ENCODE data around the gene APOL1. TPM values are rescaled to one million over a fixed set of nuclear protein-coding genes. Genes with fewer than 3 reads are reported as not detected.
"Not testable (repeated sequence)": the region's sequence is repeated elsewhere in the genome, so short reads cannot be mapped to it uniquely, and the experiment has no call there.

Gene APOL1
- total RNA-seq, 1 donor from 2014 or later: 2.3 TPM

DNA sequence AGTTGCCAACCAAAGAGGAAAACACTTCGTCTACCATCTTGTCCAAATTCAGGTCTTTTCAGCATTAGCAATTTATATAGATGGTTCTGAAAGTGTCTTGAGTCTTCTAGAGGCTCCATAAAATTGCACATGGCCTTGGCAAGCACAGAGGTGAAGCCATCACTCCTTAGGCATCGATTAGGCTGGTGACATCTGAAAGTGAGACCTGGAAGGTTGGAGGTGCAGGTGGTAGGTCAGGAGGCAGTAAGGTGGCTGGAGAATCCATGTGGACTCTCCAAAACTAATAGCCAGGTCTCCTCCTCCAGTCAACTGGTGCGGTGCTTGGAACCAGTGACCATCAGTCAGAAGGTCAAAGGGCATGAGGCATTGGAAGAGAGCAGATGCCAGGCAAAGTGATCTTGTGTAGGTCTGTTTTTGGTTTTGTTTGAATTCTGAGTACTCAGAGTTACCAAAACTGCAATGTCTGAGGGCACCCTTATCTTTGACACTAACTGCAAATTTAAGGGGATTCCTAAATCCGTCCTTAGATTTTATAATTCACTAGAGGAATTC, 7.1 kb upstream of the APOL1 start:
- no peak for DNase-seq (ENCODE audit: low read depth)
- TF ChIP-seq CTCF (IDR thresholded peaks at IDR 0.05; ENCODE audit: insufficient read depth, low read length, poor library complexity, severe bottlenecking): no peak
- no peaks in the 10 kb centered on the region for H3K36me3 ChIP-seq (ENCODE audit: control insufficient read depth, insufficient read depth, low read length)
- H3K4me3 ChIP-seq (ENCODE audit: low read depth, low read length): no peak overlapping the region
- H3K27me3 ChIP-seq (ENCODE audit: control insufficient read depth, insufficient read depth, low read length): no peaks in the 10 kb centered on the region

- H3K4me3 ChIP-seq (ENCODE audit: low read depth, low read length): no peak overlapping the region
- no peak for TF ChIP-seq CTCF (IDR thresholded peaks at IDR 0.05; ENCODE audit: insufficient read depth, low read length, poor library complexity, severe bottlenecking)
- H3K27me3 ChIP-seq (ENCODE audit: control insufficient read depth, insufficient read depth, low read length): no peaks in the 10 kb centered on the region
- no peak for DNase-seq (ENCODE audit: low read depth)
- H3K36me3 ChIP-seq (ENCODE audit: control insufficient read depth, insufficient read depth, low read length): no peaks in the 10 kb centered on the region
These were observed 6.2 kb upstream of the APOL1 start for GRCh38 chr22:36246718-36247117.

DNA sequence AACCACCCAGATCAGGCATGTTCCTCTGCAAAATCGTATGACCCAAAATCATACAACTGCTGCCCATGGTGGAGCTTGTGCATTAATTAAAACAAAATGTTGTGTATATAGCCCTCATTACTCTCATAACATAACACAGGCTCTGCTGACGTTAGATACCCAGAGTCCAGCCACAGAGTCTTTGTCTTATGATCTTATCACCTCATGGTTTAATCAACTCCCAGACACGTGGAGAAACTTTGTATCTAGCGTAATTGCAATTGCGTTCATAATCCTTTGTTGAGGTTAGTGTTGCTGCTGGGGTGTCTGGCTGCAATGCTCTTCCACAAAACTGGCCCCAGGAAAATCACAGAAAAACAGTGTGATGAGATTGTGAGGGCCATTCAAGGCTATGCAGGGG, 5.0 kb upstream of the APOL1 start:
- DNase-seq (ENCODE audit: low read depth): no peak
- no peaks in the 10 kb centered on the region for H3K36me3 ChIP-seq (ENCODE audit: control insufficient read depth, insufficient read depth, low read length)
- TF ChIP-seq CTCF (IDR thresholded peaks at IDR 0.05; ENCODE audit: insufficient read depth, low read length, poor library complexity, severe bottlenecking): no peak
- no peak overlapping the region for H3K4me3 ChIP-seq (ENCODE audit: low read depth, low read length)
- H3K27me3 ChIP-seq (ENCODE audit: control insufficient read depth, insufficient read depth, low read length): no peaks in the 10 kb centered on the region

GRCh38 chr22:36249160-36249559, 3.8 kb upstream of the APOL1 start:
- no peak for TF ChIP-seq CTCF (IDR thresholded peaks at IDR 0.05; ENCODE audit: insufficient read depth, low read length, poor library complexity, severe bottlenecking)
- no peak for DNase-seq (ENCODE audit: low read depth)

GRCh38 chr22:36250292-36250960, 2.5 kb upstream of the APOL1 start:
- H3K36me3 ChIP-seq (ENCODE audit: control insufficient read depth, insufficient read depth, low read length); H3K4me3 ChIP-seq (ENCODE audit: low read depth, low read length); DNase-seq (ENCODE audit: low read depth); H3K27me3 ChIP-seq (ENCODE audit: control insufficient read depth, insufficient read depth, low read length): not testable (repeated sequence)

More at GRCh38 chr22:36249160-36249559, 3.8 kb upstream of the APOL1 start:
- Histone ChIP-seq H3K27me3 (ENCODE audit: control insufficient read depth, insufficient read depth, low read length) (no peaks in the 10 kb centered on the region), H3K4me3 (ENCODE audit: low read depth, low read length) (no peak overlapping the region), H3K36me3 (ENCODE audit: control insufficient read depth, insufficient read depth, low read length) (no peaks in the 10 kb centered on the region)

- H3K36me3 ChIP-seq (ENCODE audit: control insufficient read depth, insufficient read depth, low read length); H3K27me3 ChIP-seq (ENCODE audit: control insufficient read depth, insufficient read depth, low read length); H3K4me3 ChIP-seq (ENCODE audit: low read depth, low read length); DNase-seq (ENCODE audit: low read depth): not testable (repeated sequence)
These were observed 839 bp upstream of the APOL1 start for GRCh38 chr22:36251979-36252608.

All from kidney epithelial cell (primary cell).